Type B pancreatic cell (in vitro differentiated cells): Measurements from ENCODE around the gene TXNRD2. TPM values are rescaled to one million over a fixed set of nuclear protein-coding genes. Genes with fewer than 3 reads are reported as not detected.

ENCODE experiments used
- DNase-seq: peaks from one replicate; pipeline ENCODE4 v3.0.0; 2021; ENCODE audit warnings: mixed read lengths; ENCODE audit not compliant: unreplicated experiment; ENCODE audit errors: extremely low spot score
- H3K27ac Mint-ChIP-seq: 2 replicates; pipeline ENCODE4 v1.8.0; 2021; ENCODE audit warnings: mild to moderate bottlenecking, mixed read lengths
- H3K27me3 Mint-ChIP-seq: 2 replicates; pipeline ENCODE4 v1.8.0; 2021; ENCODE audit warnings: mixed read lengths
- H3K36me3 Mint-ChIP-seq: 2 replicates; pipeline ENCODE4 v1.8.0; 2021; ENCODE audit warnings: mixed read lengths
- H3K4me1 Mint-ChIP-seq: one replicate; pipeline ENCODE4 v1.8.0; 2021; ENCODE audit warnings: mixed read lengths; ENCODE audit not compliant: unreplicated experiment
- H3K4me3 Mint-ChIP-seq: 2 replicates; pipeline ENCODE4 v1.8.0; 2021; ENCODE audit warnings: mild to moderate bottlenecking, mixed read lengths
- H3K9me3 Mint-ChIP-seq: 2 replicates; pipeline ENCODE4 v1.8.0; 2021; ENCODE audit warnings: mixed read lengths
- CTCF ChIP-seq: fragments of 200-600 bp; sonication (generic); conservative IDR thresholded peaks from 2 replicates; pipeline ENCODE4 v1.5.0; 2021; ENCODE audit warnings: antibody characterized with exemption, mild to moderate bottlenecking
- total RNA-seq: library from RNA; stranded (reverse); gene quantifications from 2 replicates; pipeline ENCODE4 v1.2.1, GENCODE V29; 2021; ENCODE audit warnings: low replicate concordance

TXNRD2 gene
- total RNA-seq, 1 donor from 2014 or later: 25.1 TPM

- no peaks in the 10 kb centered on the region for H3K27me3 Mint-ChIP-seq
- DNase-seq: peak; percentile 66
- TF ChIP-seq CTCF: no peak
- no peaks in the 10 kb centered on the region for H3K36me3 Mint-ChIP-seq
- H3K4me3 Mint-ChIP-seq: no peak overlapping the region
- no peaks in the 10 kb centered on the region for H3K9me3 Mint-ChIP-seq
- peaks cover 5% of the 10 kb centered on the region for H3K4me1 Mint-ChIP-seq
- peak overlapping the region; percentile 55 for H3K27ac Mint-ChIP-seq
These were observed 67.1 kb downstream of the TXNRD2 start for GRCh38 chr22:19874307-19875060.

GRCh38 chr22:19873960-19874306, 67.7 kb downstream of the TXNRD2 start:
- Mint-ChIP-seq H3K27me3 (no peaks in the 10 kb centered on the region), H3K36me3 (no peaks in the 10 kb centered on the region), H3K9me3 (no peaks in the 10 kb centered on the region), H3K4me1 (peaks cover 2% of the 10 kb centered on the region), H3K27ac (no peak overlapping the region), H3K4me3 (no peak overlapping the region)
- TF ChIP-seq CTCF: no peak
- no peak for DNase-seq

- H3K4me3 Mint-ChIP-seq: no peak overlapping the region
- no peaks in the 10 kb centered on the region for H3K27me3 Mint-ChIP-seq
- H3K36me3 Mint-ChIP-seq: no peaks in the 10 kb centered on the region
- no peaks in the 10 kb centered on the region for H3K4me1 Mint-ChIP-seq
- no peak for TF ChIP-seq CTCF
- no peaks in the 10 kb centered on the region for H3K9me3 Mint-ChIP-seq
- peak; percentile 64 for DNase-seq
- H3K27ac Mint-ChIP-seq: no peak overlapping the region
These were observed 68.3 kb downstream of the TXNRD2 start for GRCh38 chr22:19873138-19873959.

- Mint-ChIP-seq H3K4me3 (no peak overlapping the region), H3K36me3 (no peaks in the 10 kb centered on the region), H3K9me3 (no peaks in the 10 kb centered on the region), H3K27ac (no peak overlapping the region), H3K27me3 (no peaks in the 10 kb centered on the region), H3K4me1 (no peaks in the 10 kb centered on the region)
- DNase-seq: no peak
- no peak for TF ChIP-seq CTCF
These were observed 68.9 kb downstream of the TXNRD2 start for GRCh38 chr22:19872779-19873137.

- TF ChIP-seq CTCF: no peak
These were observed 69.5 kb downstream of the TXNRD2 start for GRCh38 chr22:19871845-19872778.

More at GRCh38 chr22:19871845-19872778, 69.5 kb downstream of the TXNRD2 start:
- no peaks in the 10 kb centered on the region for H3K36me3 Mint-ChIP-seq
- no peak overlapping the region for H3K27ac Mint-ChIP-seq
- no peaks in the 10 kb centered on the region for H3K27me3 Mint-ChIP-seq
- DNase-seq: peak; percentile 66
- no peaks in the 10 kb centered on the region for H3K9me3 Mint-ChIP-seq
- H3K4me3 Mint-ChIP-seq: no peak overlapping the region
- no peaks in the 10 kb centered on the region for H3K4me1 Mint-ChIP-seq
